ENCODE results near the gene TMED4. TPM values are rescaled to one million over a fixed set of nuclear protein-coding genes. Genes with fewer than 3 reads are reported as not detected.

TMED4 gene
- total and polyA plus RNA-seq, 10 of the 15 experiments (the other 5 are each of a cell fraction or from before 2014, with no cell fraction given), result 20.8 to 71.3 (median 51.0) TPM

DNA sequence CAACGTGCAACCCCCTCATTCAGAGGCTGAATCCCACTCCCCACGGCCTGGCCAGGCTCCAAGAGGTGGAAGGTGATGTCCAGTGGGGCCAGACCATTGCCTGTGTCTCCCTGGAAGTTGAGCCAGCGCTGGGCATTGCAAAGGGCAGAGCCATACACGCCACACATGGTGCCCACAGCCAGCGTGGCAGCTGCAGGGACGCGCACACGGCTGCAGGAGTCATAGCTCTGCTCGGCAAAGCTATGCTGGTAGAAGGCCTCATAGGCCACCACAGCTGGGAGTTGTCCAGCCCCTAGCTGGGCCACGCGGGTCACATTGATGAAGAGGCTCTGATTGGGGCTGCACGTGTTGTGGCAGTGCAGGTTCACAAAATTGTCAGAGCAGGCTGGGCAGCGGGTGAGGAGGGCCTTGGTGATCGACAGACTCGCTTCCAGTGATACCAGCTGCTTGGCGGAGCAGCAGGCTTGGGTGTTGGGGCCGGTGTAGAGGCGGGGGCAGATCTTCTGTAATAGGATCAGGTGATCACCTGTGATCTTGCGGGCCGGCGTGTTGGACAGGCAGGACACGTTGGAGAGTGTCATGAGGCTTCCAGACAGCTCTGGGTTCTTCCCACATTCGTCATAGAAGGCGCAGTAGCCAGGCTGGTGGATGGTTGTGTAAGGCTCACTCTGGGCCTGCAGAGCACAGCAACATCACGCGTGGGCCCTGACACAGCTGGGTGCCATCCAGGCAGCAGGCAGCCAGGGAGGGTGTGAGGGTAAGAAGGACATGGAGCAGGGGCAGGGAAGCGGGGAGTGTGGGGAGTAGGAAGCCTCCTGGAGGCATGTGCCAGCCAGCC lies 42.1 kb downstream of the TMED4 start:
- H3K9me3 ChIP-seq (replicated peaks; ENCODE audit: control insufficient read depth, insufficient read depth, low read length), result no peaks in the 10 kb centered on the region
- no peaks in the 10 kb centered on the region for H3K36me3 ChIP-seq (ENCODE audit: control insufficient read depth in 2 of 2, insufficient read depth in 2 of 2, low read length in 1 of 2)
- RAD21 ChIA-PET (ENCODE audit: unreplicated experiment), result no interaction called here
- in situ Hi-C loops (cut with MboI) (no loop called here), intact Hi-C loops (cut with micrococcal nuclease; ENCODE audit: unreplicated experiment) (no loop called here)
- no peaks in the 10 kb centered on the region for H4K20me1 ChIP-seq (ENCODE audit: control insufficient read depth, insufficient read depth)
- POLR2A ChIA-PET, result no interaction called here
- no peak overlapping the region for H3K9ac ChIP-seq (ENCODE audit: control insufficient read depth, insufficient read depth, low read length)
- no peak for ATAC-seq
- H3K4me1 ChIP-seq (ENCODE audit: control insufficient read depth, insufficient read depth, low read length), result no peaks in the 10 kb centered on the region
- 55% methylated on average over 27 of the region's 27 CpGs for WGBS (ENCODE audit: insufficient coverage, insufficient replicate concordance, low lambda C conversion rate, missing lambda C conversion rate)
- BruUV-seq (replicated peaks), result no TSS peak
- H3K27me3 ChIP-seq (replicated peaks in 1 of 2; ENCODE audit: control insufficient read depth in 2 of 2, insufficient read depth in 2 of 2, low read length in 1 of 2), result no peaks in the 10 kb centered on the region; a peak in 1 of 4 replicates
- H3K4me2 ChIP-seq (ENCODE audit: control insufficient read depth, insufficient read depth), result no peak overlapping the region
- no peak overlapping the region for H3K4me3 ChIP-seq
- H2AFZ ChIP-seq (ENCODE audit: control insufficient read depth, low read depth, low read length), result no peak overlapping the region
- SMC1A ChIA-PET (ENCODE audit: uncharacterized antibody, unreplicated experiment), result no interaction called here
- no peak overlapping the region for H3K27ac ChIP-seq (ENCODE audit: control insufficient read depth, insufficient read depth)
- H3K79me2 ChIP-seq (ENCODE audit: control insufficient read depth, insufficient read depth, low read length), result no peaks in the 10 kb centered on the region
- FAIRE-seq, result no peak
- DNase-seq (ENCODE audit: low read depth, low spot score), result no peak
- CTCF ChIA-PET, result interaction anchor here (1.4 kb wide), 1 partner anchor 9 kb away, joined by 3 read pairs; no protein-coding TSS in a partner anchor
- TF ChIP-seq RUNX3 (IDR thresholded peaks at IDR 0.05; ENCODE audit: low read length) (no peak), EP300 (IDR thresholded peaks at IDR 0.05; ENCODE audit: borderline replicate concordance in 1 of 2, control insufficient read depth in 1 of 2, low read depth in 2 of 2, low read length in 2 of 2) (no peak), NFXL1 (IDR thresholded peaks at IDR 0.05; ENCODE audit: borderline replicate concordance) (no peak), POLR2AphosphoS2 (IDR thresholded peaks at IDR 0.05; ENCODE audit: low read depth, low read length) (no peak), GABPA (IDR thresholded peaks at IDR 0.05; ENCODE audit: low read depth) (no peak), CHD2 (IDR thresholded peaks at IDR 0.05; ENCODE audit: borderline replicate concordance, low read depth, low read length) (no peak), ASH2L (IDR thresholded peaks at IDR 0.05; ENCODE audit: borderline replicate concordance, low read depth) (no peak), KAT2A (conservative IDR thresholded peaks at IDR 0.05; ENCODE audit: control insufficient read depth, low read depth, low read length) (no peak)
- TF ChIP-seq, protein P1, sequence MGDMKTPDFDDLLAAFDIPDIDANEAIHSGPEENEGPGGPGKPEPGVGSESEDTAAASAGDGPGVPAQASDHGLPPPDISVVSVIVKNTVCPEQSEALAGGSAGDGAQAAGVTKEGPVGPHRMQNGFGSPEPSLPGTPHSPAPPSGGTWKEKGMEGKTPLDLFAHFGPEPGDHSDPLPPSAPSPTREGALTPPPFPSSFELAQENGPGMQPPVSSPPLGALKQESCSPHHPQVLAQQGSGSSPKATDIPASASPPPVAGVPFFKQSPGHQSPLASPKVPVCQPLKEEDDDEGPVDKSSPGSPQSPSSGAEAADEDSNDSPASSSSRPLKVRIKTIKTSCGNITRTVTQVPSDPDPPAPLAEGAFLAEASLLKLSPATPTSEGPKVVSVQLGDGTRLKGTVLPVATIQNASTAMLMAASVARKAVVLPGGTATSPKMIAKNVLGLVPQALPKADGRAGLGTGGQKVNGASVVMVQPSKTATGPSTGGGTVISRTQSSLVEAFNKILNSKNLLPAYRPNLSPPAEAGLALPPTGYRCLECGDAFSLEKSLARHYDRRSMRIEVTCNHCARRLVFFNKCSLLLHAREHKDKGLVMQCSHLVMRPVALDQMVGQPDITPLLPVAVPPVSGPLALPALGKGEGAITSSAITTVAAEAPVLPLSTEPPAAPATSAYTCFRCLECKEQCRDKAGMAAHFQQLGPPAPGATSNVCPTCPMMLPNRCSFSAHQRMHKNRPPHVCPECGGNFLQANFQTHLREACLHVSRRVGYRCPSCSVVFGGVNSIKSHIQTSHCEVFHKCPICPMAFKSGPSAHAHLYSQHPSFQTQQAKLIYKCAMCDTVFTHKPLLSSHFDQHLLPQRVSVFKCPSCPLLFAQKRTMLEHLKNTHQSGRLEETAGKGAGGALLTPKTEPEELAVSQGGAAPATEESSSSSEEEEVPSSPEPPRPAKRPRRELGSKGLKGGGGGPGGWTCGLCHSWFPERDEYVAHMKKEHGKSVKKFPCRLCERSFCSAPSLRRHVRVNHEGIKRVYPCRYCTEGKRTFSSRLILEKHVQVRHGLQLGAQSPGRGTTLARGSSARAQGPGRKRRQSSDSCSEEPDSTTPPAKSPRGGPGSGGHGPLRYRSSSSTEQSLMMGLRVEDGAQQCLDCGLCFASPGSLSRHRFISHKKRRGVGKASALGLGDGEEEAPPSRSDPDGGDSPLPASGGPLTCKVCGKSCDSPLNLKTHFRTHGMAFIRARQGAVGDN (IDR thresholded peaks at IDR 0.05), result no peak
- TF ChIP-seq, protein P2, sequence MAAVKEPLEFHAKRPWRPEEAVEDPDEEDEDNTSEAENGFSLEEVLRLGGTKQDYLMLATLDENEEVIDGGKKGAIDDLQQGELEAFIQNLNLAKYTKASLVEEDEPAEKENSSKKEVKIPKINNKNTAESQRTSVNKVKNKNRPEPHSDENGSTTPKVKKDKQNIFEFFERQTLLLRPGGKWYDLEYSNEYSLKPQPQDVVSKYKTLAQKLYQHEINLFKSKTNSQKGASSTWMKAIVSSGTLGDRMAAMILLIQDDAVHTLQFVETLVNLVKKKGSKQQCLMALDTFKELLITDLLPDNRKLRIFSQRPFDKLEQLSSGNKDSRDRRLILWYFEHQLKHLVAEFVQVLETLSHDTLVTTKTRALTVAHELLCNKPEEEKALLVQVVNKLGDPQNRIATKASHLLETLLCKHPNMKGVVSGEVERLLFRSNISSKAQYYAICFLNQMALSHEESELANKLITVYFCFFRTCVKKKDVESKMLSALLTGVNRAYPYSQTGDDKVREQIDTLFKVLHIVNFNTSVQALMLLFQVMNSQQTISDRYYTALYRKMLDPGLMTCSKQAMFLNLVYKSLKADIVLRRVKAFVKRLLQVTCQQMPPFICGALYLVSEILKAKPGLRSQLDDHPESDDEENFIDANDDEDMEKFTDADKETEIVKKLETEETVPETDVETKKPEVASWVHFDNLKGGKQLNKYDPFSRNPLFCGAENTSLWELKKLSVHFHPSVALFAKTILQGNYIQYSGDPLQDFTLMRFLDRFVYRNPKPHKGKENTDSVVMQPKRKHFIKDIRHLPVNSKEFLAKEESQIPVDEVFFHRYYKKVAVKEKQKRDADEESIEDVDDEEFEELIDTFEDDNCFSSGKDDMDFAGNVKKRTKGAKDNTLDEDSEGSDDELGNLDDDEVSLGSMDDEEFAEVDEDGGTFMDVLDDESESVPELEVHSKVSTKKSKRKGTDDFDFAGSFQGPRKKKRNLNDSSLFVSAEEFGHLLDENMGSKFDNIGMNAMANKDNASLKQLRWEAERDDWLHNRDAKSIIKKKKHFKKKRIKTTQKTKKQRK (IDR thresholded peaks at IDR 0.05; ENCODE audit: low read depth, low read length), result no peak
